RKO (cell line): Measurements from ENCODE around the gene IL5RA.

Source experiments
- DNase-seq: peaks from one replicate; pipeline ENCODE4 v3.0.0-alpha.2; 2016; ENCODE audit warnings: low spot score

The IL5RA gene

DNA sequence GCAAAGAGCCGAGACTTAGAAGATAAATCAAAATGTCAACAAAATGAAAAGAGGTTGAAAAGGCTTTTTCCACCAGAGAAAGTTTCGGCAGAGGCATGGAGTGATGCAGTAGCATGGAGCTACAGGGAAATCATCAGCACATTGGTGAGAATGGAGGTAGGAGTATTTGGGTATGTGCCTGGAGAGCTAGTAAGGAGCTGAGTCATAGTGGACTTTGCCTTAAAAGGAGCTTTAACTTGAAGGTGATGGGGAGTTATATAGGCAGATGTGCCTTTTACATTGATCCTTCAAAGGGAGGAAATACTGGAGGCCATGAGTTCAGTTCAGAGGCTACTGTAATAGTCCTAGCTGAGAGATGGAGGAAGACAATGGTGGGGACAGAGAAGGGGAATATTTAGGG lies 44.3 kb downstream of the IL5RA start:
- peak; percentile 36 for DNase-seq

DNA sequence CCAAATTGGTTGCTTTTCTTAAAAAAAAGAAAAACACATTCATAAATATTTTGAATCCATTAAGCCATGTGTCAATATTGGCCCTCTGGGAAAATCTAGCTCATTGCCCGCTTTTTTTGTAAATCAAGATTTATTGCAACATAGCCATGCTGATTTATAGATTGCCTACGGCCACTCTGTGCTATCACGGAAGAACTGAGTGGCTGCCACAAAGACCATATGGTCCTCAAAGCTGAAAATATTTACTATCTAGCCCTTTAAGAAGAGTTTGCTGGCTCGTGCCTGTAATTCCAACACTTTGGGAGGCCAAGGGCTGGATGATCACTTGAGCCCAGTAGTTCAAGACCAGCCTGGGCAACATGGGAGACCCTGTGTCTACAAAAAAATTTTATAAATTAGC lies 45.9 kb downstream of the IL5RA start:
- DNase-seq: no peak

DNA sequence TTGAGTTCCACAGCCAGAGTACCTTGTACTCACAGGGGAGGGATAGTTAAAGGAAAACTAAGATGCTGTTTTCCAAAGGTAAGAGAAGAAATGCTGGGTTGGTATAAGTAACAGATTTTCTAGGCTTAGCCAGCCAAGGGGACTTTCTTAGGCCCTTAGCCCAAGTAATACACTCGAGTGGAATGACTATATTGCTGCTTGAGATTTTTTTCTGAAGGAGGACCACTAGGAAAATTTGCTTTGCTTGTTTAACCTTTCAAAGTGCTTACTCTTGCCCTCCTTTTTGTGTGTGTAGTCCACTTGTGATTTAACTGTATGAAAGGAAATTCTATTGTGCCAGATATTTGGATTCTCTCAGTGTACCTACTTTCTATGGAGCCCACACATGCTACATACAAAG lies 50.5 kb downstream of the IL5RA start:
- DNase-seq: no peak

DNA sequence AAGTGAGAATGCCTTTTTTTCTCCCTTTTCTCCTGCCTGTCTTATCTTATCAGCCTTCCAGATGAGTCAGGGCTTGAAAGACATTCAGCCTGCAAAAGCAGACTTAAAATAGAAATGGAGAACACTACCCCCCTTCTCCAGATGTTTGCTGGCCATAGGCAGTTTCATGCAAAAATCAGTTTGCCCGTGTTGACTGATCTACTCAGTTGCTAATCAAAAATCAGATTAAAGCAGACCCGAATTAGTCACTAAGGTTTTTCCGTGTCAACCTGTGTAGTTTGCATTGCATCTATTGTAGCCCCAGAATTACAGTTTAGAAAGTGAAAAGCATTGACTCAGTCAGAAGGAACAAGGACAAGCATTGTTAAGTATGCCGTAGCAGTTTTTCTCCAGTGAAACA lies 56.2 kb downstream of the IL5RA start:
- no peak for DNase-seq

DNA sequence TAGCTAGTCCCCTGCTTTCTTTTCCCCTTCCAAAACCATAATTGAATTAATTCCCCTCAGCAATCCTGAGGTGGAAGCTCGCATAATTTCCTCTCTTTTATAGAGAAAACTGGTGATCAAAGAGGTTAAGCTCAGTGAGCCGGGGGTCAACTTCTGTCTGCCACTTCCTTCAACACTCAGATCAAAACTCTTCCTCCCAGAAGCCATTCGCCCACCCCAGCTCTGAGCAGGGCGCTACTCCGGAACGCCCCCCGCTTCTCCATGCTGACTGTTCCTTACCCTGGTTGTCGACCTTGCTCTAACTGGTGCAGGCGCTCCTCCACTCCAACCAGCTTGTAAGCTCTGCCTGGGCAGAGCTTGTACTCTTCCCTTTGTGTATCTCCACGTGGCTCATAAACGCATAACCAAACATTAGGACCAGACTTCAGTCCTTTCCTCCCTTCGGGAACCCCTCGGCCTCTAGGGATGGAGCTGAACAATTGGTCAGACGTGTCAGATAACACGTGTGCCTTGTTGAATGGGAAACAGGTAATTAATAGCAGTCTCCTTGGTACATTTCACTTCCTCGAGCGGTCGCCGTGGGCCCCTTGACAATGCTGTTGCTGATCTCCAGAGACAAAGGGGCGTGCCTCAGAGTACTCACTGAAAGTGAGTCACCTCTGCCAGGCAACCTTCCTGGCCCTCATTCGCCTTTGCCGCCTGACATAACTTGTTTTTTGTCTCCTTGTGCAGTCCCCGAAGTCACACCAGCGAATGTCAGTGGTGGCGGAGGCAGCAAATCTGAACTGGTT lies 71.8 kb downstream of the IL5RA start:
- DNase-seq: no peak

DNA sequence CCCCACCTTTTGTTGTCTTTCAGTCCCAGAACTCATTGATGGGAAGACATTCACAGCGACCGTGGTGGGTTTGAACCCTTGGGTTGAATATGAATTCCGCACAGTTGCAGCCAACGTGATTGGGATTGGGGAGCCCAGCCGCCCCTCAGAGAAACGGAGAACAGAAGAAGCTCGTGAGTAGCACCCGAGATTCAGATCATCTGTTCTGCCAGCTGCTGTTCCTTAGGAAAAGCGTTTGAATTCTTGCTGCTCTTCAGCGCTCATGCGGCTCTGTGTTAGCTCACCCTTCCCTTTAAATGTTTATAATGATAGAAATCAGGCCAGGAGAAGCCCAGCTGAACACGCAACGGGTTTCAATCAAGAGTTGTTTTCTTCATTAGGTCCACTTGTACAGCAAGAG lies 73.0 kb downstream of the IL5RA start:
- no peak for DNase-seq

DNA sequence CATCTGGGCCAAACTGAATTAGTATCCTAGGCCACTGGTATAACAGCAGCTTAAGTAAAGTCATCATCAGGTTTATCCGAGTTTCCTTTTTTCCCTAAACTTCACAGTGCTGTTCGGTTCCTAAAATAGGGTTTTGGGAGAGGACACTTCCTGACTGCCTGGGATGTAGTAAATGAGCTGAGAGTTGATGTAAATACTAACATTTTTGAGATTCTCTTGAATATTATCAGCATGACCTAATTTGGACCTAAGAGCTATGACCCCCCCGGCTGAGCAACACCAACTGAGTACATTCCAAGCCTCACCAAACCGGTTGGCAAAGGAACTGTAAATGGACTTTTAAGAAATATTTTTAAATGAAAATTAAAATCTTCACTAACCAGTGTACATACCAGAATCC lies 78.8 kb downstream of the IL5RA start:
- no peak for DNase-seq

DNA sequence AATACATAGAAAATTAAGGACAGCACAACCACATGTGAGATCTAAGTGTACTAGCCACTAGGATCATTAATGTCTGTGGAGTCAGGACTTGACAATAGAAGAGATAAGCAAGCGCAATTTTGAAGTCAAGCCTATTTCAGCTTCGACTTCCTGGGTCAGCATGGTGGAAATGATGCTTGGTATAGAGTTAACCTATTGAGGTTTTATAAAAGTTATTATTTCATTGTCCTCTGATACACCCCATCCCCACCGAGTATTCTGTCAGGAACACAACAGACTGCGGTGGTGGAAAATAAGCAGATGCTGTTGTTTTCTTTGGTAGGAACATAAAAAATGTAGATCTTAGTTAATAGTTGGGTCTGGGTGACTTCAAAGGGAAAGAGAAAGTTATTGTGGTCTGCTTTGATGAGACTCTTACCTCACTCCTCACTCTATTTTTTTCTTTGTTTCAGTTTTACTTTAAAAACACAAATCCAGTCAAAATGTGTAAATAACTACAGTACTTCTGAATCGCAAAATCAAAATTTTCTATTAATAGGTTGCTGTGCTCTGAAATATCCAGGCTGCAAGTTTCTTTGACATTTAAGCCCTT lies 82.1 kb downstream of the IL5RA start:
- no peak for DNase-seq

DNA sequence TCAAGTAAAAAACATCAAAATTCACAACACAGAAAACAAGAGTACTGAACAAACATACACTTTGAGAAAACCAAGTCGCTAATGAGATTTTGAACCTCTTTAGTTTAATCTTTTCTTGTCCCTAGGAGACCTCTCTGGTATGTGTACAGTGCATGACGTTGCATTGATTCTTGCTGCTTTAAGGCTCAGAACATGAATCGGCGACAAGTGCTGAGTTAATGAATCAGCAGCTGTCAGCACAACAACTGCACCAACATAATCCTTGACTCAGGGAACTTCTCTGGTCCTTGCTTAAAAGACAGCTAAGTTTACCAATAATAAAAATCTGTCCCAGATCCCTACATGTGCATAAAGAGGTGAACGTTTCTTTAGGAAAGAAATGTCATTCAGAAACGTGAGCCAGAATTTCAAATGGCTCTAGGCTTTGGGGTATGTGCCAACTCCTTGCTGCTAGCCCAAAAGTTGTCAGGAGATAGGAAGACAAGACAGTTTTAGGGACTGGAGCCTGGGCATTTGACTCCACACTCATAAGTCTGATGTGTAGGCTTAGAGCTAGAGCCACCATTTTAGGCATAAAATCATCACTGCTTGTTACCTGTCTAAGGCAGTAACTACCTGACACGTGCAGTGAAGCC lies 86.9 kb downstream of the IL5RA start:
- peak; percentile 29 for DNase-seq

DNA sequence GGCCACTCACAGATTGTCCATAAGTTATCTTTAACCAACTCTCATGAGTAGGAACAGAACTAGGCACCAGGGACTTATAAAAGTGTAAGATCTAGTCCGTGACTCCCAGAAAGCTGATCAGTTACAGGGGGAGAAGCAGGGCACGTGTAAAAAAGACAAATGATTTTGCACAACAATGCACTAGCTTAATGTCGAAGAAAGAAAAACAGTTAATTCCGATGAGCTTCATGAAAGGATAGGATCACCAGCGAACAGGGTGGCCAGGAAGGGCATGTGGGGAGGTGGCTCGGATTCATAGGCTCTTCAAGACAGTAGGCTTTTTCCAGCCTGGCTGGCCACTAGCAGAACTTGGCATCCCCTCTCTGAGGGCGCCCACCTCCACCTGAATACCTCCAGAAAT lies 90.0 kb downstream of the IL5RA start:
- no peak for DNase-seq
